HepG2 (cell line): Measurements from ENCODE around the gene TOB1. TPM values are rescaled to one million over a fixed set of nuclear protein-coding genes. Genes with fewer than 3 reads are reported as not detected.

Experiments
- AGO2 ChIP-seq: fragments of 200-400 bp; formaldehyde crosslinking; optimal IDR thresholded peaks from 2 replicates; pipeline ENCODE3; 2017; ENCODE audit warnings: mild to moderate bottlenecking, low read depth, low read length, moderate library complexity
- ETS1 ChIP-seq: sonication (generic); formaldehyde crosslinking; IDR thresholded peaks from 2 replicates; pipeline ENCODE4 v1.4.0; 2020; ENCODE audit warnings: missing genetic modification reagents
- HIC2 ChIP-seq: sonication (generic); formaldehyde crosslinking; IDR thresholded peaks from 2 replicates; pipeline ENCODE4 v1.9.0; 2022; ENCODE audit warnings: low read depth, missing genetic modification reagents
- HNRNPLL ChIP-seq: fragments of 200-400 bp; formaldehyde crosslinking; IDR thresholded peaks from 2 replicates; pipeline ENCODE4 v1.6.1; 2017; ENCODE audit warnings: mild to moderate bottlenecking, low read depth, low read length; ENCODE audit not compliant: poor library complexity, severe bottlenecking
- MXD3 ChIP-seq: IDR thresholded peaks from 2 replicates; pipeline ENCODE4 v1.6.1; 2016; ENCODE audit warnings: mild to moderate bottlenecking, missing biosample characterization, missing genetic modification reagents
- NR1H2 ChIP-seq: sonication (generic); formaldehyde crosslinking; IDR thresholded peaks from 2 replicates; pipeline ENCODE4 v1.8.1; 2022; ENCODE audit warnings: low read depth, missing genetic modification reagents, borderline replicate concordance
- RXRA ChIP-seq: sonication (generic); formaldehyde crosslinking; IDR thresholded peaks from 2 replicates; pipeline ENCODE4 v1.5.1; 2020; ENCODE audit warnings: missing genetic modification reagents
- ZBTB33 ChIP-seq: sonication (generic); formaldehyde crosslinking; IDR thresholded peaks from 2 replicates; pipeline ENCODE4 v1.4.0; 2020; ENCODE audit warnings: missing genetic modification reagents
- ZFX ChIP-seq: sonication (generic); formaldehyde crosslinking; IDR thresholded peaks from 2 replicates; pipeline ENCODE4 v1.4.0; 2020; ENCODE audit warnings: mild to moderate bottlenecking, low read depth, missing genetic modification reagents, moderate library complexity
- ZNF160 ChIP-seq: sonication (generic); formaldehyde crosslinking; IDR thresholded peaks from 2 replicates; pipeline ENCODE4 v1.8.0; 2022; ENCODE audit warnings: mild to moderate bottlenecking, inconsistent platforms, missing genetic modification reagents
- ZNF768 ChIP-seq: sonication (generic); formaldehyde crosslinking; IDR thresholded peaks from 2 replicates; pipeline ENCODE4 v1.4.0; 2020; ENCODE audit warnings: missing genetic modification reagents
- polyA plus RNA-seq, 8 experiments: library from polyadenylated mRNA; depleted of rRNA in 3 of 8; stranded (reverse) in 7 of 8; unstranded in 1 of 8; fragments of >200 nt; fragmentation: Illumina TruSeq in 4 of 8; extraction: Trizol in 4 of 8; gene quantifications; 2 replicates each; pipeline versions ENCODE4 v1.2.1 to v1.2.3, GENCODE V29; 2011 to 2016; ENCODE audit warnings: low read depth in 4 of 8, missing spikeins in 1 of 8, mixed read lengths in 1 of 8; ENCODE audit not compliant: insufficient read depth in 1 of 8
- total RNA-seq, 5 experiments: library from RNA; depleted of rRNA; stranded (reverse); fragments of >200 nt; fragmentation: Illumina TruSeq; extraction: Trizol; gene quantifications; 2 replicates each; pipeline ENCODE4 v1.2.3, GENCODE V29; 2016; ENCODE audit warnings: low read depth in 1 of 5

Gene TOB1
- total and polyA plus RNA-seq, 2 of the 13 experiments (the other 11 are each of a cell fraction or from before 2014, with no cell fraction given) = 21.9 to 57.7 TPM

- TF ChIP-seq ETS1 (CRISPR knock-in tag) (no peak), ZBTB33 (CRISPR knock-in tag) (peak; percentile 86), MXD3 (CRISPR knock-in tag) (0 out of 2 replicates have a peak, but pooled peaks have one; percentile 25), ZNF160 (CRISPR knock-in tag) (no peak), HNRNPLL (peak; percentile 6), AGO2 (peak; percentile 21), ZFX (CRISPR knock-in tag) (0 out of 2 replicates have a peak, but pooled peaks have one; percentile 28), NR1H2 (0 out of 2 replicates have a peak, but pooled peaks have one; percentile 42), RXRA (CRISPR knock-in tag) (0 out of 2 replicates have a peak, but pooled peaks have one; percentile 31), ZNF768 (CRISPR knock-in tag) (0 out of 2 replicates have a peak, but pooled peaks have one; percentile 11), HIC2 (CRISPR knock-in tag) (peak; percentile 51; the same call in 1 of the 2 replicates)
Observed at GRCh38 chr17:50840311-50840851, 25.8 kb downstream of the TOB1 start (continued).
